Endodermal cell (in vitro differentiated cells): ENCODE data around the gene LIMK2. TPM values are rescaled to one million over a fixed set of nuclear protein-coding genes. Genes with fewer than 3 reads are reported as not detected.
A peak's percentile ranks its signal among the peaks of the same experiment; 100 is the strongest.

Source experiments
- DNase-seq: peaks from one replicate; pipeline ENCODE4 v3.0.0-alpha.2; 2017
- H3K27ac ChIP-seq: 2 replicates; pipeline ENCODE4 v1.5.1; 2013; ENCODE audit warnings: mild to moderate bottlenecking, low read depth, low read length, moderate library complexity
- H3K27me3 ChIP-seq: 2 replicates; pipeline ENCODE4 v1.6.1; 2013; ENCODE audit warnings: mild to moderate bottlenecking, low read length, moderate library complexity; ENCODE audit not compliant: insufficient read depth, control insufficient read depth, poor library complexity, severe bottlenecking
- H3K36me3 ChIP-seq: 2 replicates; pipeline ENCODE4 v1.7.0; 2013; ENCODE audit warnings: mild to moderate bottlenecking, low read length, moderate library complexity; ENCODE audit not compliant: control insufficient read depth, insufficient read depth
- H3K4me1 ChIP-seq: one replicate; pipeline ENCODE4 v1.7.0; 2013; ENCODE audit warnings: low read length; ENCODE audit not compliant: control insufficient read depth, insufficient read depth
- H3K4me3 ChIP-seq: 2 replicates; pipeline ENCODE4 v1.5.1; 2013; ENCODE audit warnings: mild to moderate bottlenecking, low read length, moderate library complexity
- H3K9ac ChIP-seq: 2 replicates; pipeline ENCODE4 v1.6.1; 2013; ENCODE audit warnings: mild to moderate bottlenecking, low read length, moderate library complexity; ENCODE audit not compliant: poor library complexity, severe bottlenecking; ENCODE audit errors: extremely low read depth
- H3K9me3 ChIP-seq: 2 replicates; pipeline ENCODE4 v1.6.1; 2013; ENCODE audit warnings: mild to moderate bottlenecking, low read length, moderate library complexity; ENCODE audit not compliant: control insufficient read depth
- H3K27ac Mint-ChIP-seq: 2 replicates; pipeline ENCODE4 v1.8.0; 2020; ENCODE audit warnings: mixed read lengths
- H3K27me3 Mint-ChIP-seq: 2 replicates; pipeline ENCODE4 v1.8.0; 2021; ENCODE audit warnings: mild to moderate bottlenecking, mixed read lengths; ENCODE audit not compliant: insufficient read depth
- H3K36me3 Mint-ChIP-seq: 2 replicates; pipeline ENCODE4 v1.8.0; 2020; ENCODE audit warnings: low read depth, mixed read lengths
- H3K4me1 Mint-ChIP-seq: 2 replicates; pipeline ENCODE4 v1.8.0; 2020; ENCODE audit warnings: mixed read lengths
- H3K4me3 Mint-ChIP-seq: 2 replicates; pipeline ENCODE4 v1.8.0; 2020; ENCODE audit warnings: mild to moderate bottlenecking, moderate library complexity, mixed read lengths
- H3K9me3 Mint-ChIP-seq: 2 replicates; pipeline ENCODE4 v1.8.0; 2020; ENCODE audit warnings: mild to moderate bottlenecking, mixed read lengths
- WGBS, 2 experiments: methylation state at CpG; one replicate each; pipeline versions ENCODE4 v1.1.5 to v1.1.7; 2013; ENCODE audit warnings: missing lambda C conversion rate in 2 of 2, mixed read lengths in 1 of 2; ENCODE audit not compliant: insufficient coverage in 1 of 2, insufficient read length in 1 of 2; 5-methylcytosine and 5-hydroxymethylcytosine counted together
- total RNA-seq, 2 donors: library from RNA; stranded (reverse); fragmentation: NEBNext Ultra II Directional in 1 of 2; extraction: Animal tissue kit (Norgen Biotek cat#: 25700) in 1 of 2; gene quantifications; 2 replicates in 1 of 2; 3 replicates in 1 of 2; pipeline ENCODE4 v1.2.1, GENCODE V29; 2021
- TF ChIP-seq, protein P1 (sequence below): fragments of 200-600 bp; sonication (generic); conservative IDR thresholded peaks from 2 replicates; pipeline ENCODE4 v1.5.0; 2021; ENCODE audit warnings: antibody characterized with exemption, mild to moderate bottlenecking

LIMK2 gene
- total RNA-seq, 2 donors from 2014 or later, result 41.4 to 42.2 TPM

DNA sequence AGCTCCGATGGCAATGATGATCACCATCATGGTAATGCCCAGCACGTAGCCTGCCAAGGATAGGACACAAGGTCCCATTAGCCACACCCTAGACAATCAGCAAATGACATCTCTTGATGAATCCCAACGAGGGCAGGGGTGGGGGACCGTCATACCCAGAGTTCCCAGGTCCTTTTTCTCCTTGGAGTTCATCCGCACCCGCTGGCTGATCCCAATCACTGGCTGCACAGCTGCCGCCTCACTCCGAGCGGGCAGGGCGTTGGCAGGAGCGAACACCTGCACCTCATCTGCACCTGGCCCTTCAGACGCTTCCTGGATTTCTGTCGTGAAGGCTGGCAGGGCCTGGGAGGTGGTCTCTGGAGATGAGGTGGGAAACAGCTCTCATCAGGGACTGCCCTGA lies 77.2 kb downstream of the LIMK2 start:
- Mint-ChIP-seq H3K9me3 (no peaks in the 10 kb centered on the region), H3K36me3 (no peaks in the 10 kb centered on the region)
- WGBS, 2 experiments, result 90 to 92% methylated on average over 9 to 13 of the region's 13 CpGs

DNA sequence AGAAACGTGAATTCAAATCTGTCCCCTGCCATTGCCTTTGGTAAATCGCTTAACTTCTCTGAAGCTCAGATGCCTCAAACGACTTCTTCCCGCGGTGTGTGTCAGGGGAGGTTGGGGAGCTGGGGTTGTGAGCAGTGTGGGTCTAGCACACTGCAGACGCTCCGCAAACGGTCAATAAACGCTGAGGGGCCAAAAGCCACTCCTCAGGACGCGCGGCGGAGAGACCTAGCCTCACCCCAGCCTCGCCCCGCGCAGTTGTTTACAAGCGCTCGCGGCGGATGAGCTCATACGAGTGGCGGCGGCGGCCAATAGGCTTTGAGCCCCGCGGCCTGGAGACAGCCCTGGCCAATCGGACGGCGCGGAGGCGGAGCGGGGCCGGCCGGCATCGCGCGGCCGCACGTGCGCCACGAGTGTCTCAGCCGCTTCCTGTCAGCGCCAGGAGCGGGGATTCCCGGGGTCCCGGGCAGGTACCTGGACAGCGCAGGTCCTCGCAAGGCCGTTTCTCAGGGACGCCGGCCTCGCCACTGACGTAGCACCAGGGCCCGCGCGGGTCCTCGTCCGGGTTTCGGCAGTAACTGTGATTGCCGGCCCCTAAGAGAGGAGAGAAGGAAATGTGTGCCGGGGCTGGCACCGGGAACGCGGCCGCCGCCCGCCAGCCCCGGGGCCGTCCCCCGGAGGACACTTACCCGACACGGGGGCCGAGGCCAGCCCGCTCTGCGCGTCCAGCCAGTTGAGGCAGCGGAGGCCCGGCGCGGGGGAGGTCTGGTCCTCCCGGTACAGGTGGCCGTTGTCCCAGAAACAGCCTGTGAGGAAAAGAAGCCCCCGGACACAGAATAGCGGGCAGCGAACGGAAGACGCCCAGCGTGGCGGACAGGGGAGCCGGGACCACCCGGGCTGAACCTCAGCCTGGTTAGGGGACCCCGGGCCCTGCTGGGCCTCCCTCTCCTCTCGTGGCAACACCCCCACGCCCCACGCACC lies 78.7 kb downstream of the LIMK2 start:
- Histone ChIP-seq H3K27ac (no peak overlapping the region), H3K4me1 (no peaks in the 10 kb centered on the region), H3K27me3 (peaks cover 34% of the 10 kb centered on the region), H3K36me3 (no peaks in the 10 kb centered on the region), H3K9ac (no peak overlapping the region), H3K4me3 (peak overlapping the region; percentile 68), H3K9me3 (no peaks in the 10 kb centered on the region)
- Mint-ChIP-seq H3K4me3 (peak overlapping the region; percentile 56), H3K4me1 (peaks cover 12% of the 10 kb centered on the region), H3K27me3 (peaks cover 20% of the 10 kb centered on the region), H3K9me3 (no peaks in the 10 kb centered on the region), H3K27ac (peak overlapping the region; percentile 91), H3K36me3 (no peaks in the 10 kb centered on the region)
- TF ChIP-seq, protein P1, sequence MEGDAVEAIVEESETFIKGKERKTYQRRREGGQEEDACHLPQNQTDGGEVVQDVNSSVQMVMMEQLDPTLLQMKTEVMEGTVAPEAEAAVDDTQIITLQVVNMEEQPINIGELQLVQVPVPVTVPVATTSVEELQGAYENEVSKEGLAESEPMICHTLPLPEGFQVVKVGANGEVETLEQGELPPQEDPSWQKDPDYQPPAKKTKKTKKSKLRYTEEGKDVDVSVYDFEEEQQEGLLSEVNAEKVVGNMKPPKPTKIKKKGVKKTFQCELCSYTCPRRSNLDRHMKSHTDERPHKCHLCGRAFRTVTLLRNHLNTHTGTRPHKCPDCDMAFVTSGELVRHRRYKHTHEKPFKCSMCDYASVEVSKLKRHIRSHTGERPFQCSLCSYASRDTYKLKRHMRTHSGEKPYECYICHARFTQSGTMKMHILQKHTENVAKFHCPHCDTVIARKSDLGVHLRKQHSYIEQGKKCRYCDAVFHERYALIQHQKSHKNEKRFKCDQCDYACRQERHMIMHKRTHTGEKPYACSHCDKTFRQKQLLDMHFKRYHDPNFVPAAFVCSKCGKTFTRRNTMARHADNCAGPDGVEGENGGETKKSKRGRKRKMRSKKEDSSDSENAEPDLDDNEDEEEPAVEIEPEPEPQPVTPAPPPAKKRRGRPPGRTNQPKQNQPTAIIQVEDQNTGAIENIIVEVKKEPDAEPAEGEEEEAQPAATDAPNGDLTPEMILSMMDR, result no peak
- 3 to 5% methylated on average over 11 to 93 of the region's 95 CpGs for WGBS, 2 experiments
- DNase-seq, result peak; percentile 97

More for the DNA sequence above, 77.2 kb downstream of the LIMK2 start:
- Histone ChIP-seq H3K36me3 (no peaks in the 10 kb centered on the region), H3K4me1 (no peaks in the 10 kb centered on the region), H3K27me3 (peaks cover 34% of the 10 kb centered on the region), H3K4me3 (no peak overlapping the region), H3K27ac (no peak overlapping the region), H3K9ac (no peak overlapping the region), H3K9me3 (no peaks in the 10 kb centered on the region)
- DNase-seq, result no peak
- TF ChIP-seq, protein P1, result no peak
- no peak overlapping the region for H3K4me3 Mint-ChIP-seq
- peaks cover 12% of the 10 kb centered on the region for H3K4me1 Mint-ChIP-seq
- no peak overlapping the region for H3K27ac Mint-ChIP-seq
- peaks cover 20% of the 10 kb centered on the region for H3K27me3 Mint-ChIP-seq

DNA sequence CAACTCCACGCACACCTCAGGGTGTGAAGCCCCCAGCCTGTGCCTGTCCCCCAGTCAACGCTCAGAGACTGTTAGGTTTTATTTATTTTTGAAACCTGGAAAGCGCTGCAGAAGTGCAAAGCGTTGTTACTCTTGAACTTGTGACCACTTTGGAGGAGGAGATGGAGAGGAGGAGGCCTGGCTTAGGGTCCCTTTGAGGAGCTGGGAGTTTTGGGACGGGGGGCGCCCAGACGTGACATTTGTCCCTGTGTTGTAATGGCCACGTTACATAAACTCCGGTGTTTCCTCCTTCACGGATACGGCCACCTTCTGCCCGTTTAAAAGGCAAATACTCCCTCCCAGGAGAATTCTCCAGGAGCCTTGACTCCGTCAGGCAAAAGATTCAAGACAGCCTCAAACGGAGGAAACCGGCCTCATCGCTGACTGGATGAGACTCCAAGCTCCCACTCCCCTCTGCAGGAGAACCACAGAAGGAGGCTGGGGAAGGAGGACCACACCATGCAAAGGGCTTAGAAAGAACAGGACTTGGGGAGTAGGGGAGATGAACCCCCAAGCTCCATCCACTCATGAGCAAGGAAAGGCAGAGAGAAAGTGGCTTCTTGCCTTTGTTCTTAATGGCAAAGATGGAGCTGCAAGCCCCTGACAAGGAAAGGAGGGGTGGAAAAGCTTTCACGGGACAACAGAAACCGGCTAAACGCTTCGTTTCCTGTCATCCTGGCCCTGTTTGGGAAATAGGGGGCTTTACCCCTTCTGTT lies 79.6 kb downstream of the LIMK2 start:
- H3K27ac Mint-ChIP-seq, result peak overlapping the region; percentile 70
- TF ChIP-seq, protein P1, result no peak
- Histone ChIP-seq H3K9me3 (no peaks in the 10 kb centered on the region), H3K27me3 (peaks cover 34% of the 10 kb centered on the region), H3K4me3 (peak overlapping the region; percentile 68), H3K36me3 (no peaks in the 10 kb centered on the region), H3K9ac (no peak overlapping the region), H3K27ac (no peak overlapping the region), H3K4me1 (no peaks in the 10 kb centered on the region)
- 23 to 34% methylated on average over 9 to 19 of the region's 20 CpGs for WGBS, 2 experiments
- H3K9me3 Mint-ChIP-seq, result no peaks in the 10 kb centered on the region
- peak overlapping the region; percentile 56 for H3K4me3 Mint-ChIP-seq
- H3K4me1 Mint-ChIP-seq, result peaks cover 12% of the 10 kb centered on the region
- peak; percentile 72 for DNase-seq
- peaks cover 20% of the 10 kb centered on the region for H3K27me3 Mint-ChIP-seq
- no peaks in the 10 kb centered on the region for H3K36me3 Mint-ChIP-seq
